DOHH2 (cell line): Measurements from ENCODE around the gene ABLIM2.

Experiments
- H3F3A ChIP-seq: fragments of 200-600 bp; sonication (generic), shearing (Covaris generic); 2 replicates; pipeline ENCODE4 v1.6.0; 2016; ENCODE audit warnings: antibody characterized with exemption, mild to moderate bottlenecking; ENCODE audit not compliant: control insufficient read depth, insufficient read depth
- H3K27ac ChIP-seq: fragments of 200-600 bp; sonication (generic); 2 replicates; pipeline ENCODE4 v1.5.1; 2014; ENCODE audit warnings: low read depth, mild to moderate bottlenecking, low read length, moderate library complexity
- H3K27me3 ChIP-seq: fragments of 200-600 bp; sonication (generic); 2 replicates; pipeline ENCODE4 v1.6.1; 2014; ENCODE audit warnings: mild to moderate bottlenecking, low read length, mixed read lengths; ENCODE audit not compliant: control insufficient read depth
- H3K36me3 ChIP-seq: fragments of 200-600 bp; sonication (generic); 2 replicates; pipeline ENCODE4 v1.6.1; 2014; ENCODE audit warnings: mild to moderate bottlenecking, low read length, moderate library complexity, mixed read lengths; ENCODE audit not compliant: control insufficient read depth
- H3K4me1 ChIP-seq: fragments of 200-600 bp; sonication (generic); 2 replicates; pipeline ENCODE4 v1.6.1; 2014; ENCODE audit warnings: mild to moderate bottlenecking, low read length, mixed read lengths; ENCODE audit not compliant: control insufficient read depth
- H3K4me2 ChIP-seq: fragments of 200-600 bp; sonication (generic); 2 replicates; pipeline ENCODE4 v1.6.0; 2014; ENCODE audit warnings: mild to moderate bottlenecking, low read length, moderate library complexity
- H3K4me3 ChIP-seq: fragments of 200-600 bp; sonication (generic); 2 replicates; pipeline ENCODE4 v1.5.1; 2014; ENCODE audit warnings: mild to moderate bottlenecking, low read length, mixed read lengths
- H3K79me2 ChIP-seq: fragments of 200-600 bp; sonication (generic); 2 replicates; pipeline ENCODE4 v1.6.1; 2014; ENCODE audit warnings: mild to moderate bottlenecking, low read length, mixed read lengths; ENCODE audit not compliant: control insufficient read depth
- H3K9me2 ChIP-seq: fragments of 200-600 bp; sonication (generic); replicated peaks from 2 replicates; pipeline ENCODE4 v1.6.1; 2014; ENCODE audit warnings: mild to moderate bottlenecking, low read length, mixed read lengths; ENCODE audit not compliant: control insufficient read depth
- H3K9me3 ChIP-seq: fragments of 200-600 bp; sonication (generic); 2 replicates; pipeline ENCODE4 v1.6.1; 2014; ENCODE audit warnings: antibody characterized with exemption, low read length, mixed read lengths; ENCODE audit not compliant: control insufficient read depth, insufficient read depth
- H4K20me1 ChIP-seq: fragments of 200-600 bp; sonication (generic); 2 replicates; pipeline ENCODE4 v1.6.0; 2014; ENCODE audit warnings: low read depth, mild to moderate bottlenecking, antibody characterized with exemption, low read length, moderate library complexity; ENCODE audit not compliant: control insufficient read depth, insufficient read depth
- EZH2phosphoT487 ChIP-seq: fragments of 200-600 bp; sonication (generic); IDR thresholded peaks from 2 replicates; pipeline ENCODE4 v1.6.1; 2017; ENCODE audit warnings: borderline replicate concordance, mild to moderate bottlenecking, antibody characterized with exemption, low read length, moderate library complexity, mixed read lengths
- TF ChIP-seq, protein P1 (sequence below): fragments of 200-600 bp; sonication (generic); IDR thresholded peaks from one replicate; pipeline ENCODE4 v1.5.1; 2014; ENCODE audit warnings: antibody characterized with exemption, mild to moderate bottlenecking, low read depth, low read length; ENCODE audit not compliant: poor library complexity, severe bottlenecking

Gene ABLIM2

DNA sequence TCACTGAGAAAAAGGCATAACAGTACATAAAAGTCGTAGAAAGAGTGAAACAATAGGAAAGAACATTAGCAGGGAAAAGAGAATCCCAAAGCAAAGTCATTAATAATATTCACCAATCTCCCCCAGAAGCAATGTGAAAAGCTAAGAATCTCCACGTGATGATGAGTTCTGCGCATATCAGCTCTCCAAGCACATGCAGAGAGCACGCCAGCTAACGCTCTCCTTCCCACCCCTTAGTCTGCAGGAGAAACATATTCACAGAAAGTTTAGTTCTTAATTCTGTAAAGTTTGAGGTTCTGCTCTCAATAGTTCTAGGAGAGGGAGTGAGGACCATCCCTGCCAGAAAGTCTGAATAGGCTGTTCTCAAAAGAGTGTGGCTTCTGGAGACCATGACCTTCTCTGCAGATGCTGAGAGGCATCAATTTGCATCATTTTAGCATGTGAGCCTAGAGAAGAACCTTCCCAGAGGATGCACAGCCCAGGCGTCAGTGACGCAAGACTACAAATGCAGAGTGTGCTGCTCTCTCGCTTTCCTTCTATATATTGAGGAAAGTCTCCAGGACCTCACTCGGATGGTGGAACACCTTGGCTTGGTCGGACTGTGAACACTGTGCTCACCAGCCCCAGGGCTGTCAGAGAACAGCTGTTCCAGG, 167.7 kb downstream of the ABLIM2 start:
- Histone ChIP-seq H3K27ac (no peak overlapping the region), H3K79me2 (no peaks in the 10 kb centered on the region), H3K9me2 (no peaks in the 10 kb centered on the region), H3K4me3 (no peak overlapping the region), H3K27me3 (no peaks in the 10 kb centered on the region), H3K9me3 (no peaks in the 10 kb centered on the region), H4K20me1 (no peaks in the 10 kb centered on the region), H3K4me1 (no peaks in the 10 kb centered on the region), H3F3A (no peaks in the 10 kb centered on the region), H3K36me3 (no peaks in the 10 kb centered on the region), H3K4me2 (no peak overlapping the region)
- TF ChIP-seq EZH2phosphoT487, result no peak
- TF ChIP-seq, protein P1, sequence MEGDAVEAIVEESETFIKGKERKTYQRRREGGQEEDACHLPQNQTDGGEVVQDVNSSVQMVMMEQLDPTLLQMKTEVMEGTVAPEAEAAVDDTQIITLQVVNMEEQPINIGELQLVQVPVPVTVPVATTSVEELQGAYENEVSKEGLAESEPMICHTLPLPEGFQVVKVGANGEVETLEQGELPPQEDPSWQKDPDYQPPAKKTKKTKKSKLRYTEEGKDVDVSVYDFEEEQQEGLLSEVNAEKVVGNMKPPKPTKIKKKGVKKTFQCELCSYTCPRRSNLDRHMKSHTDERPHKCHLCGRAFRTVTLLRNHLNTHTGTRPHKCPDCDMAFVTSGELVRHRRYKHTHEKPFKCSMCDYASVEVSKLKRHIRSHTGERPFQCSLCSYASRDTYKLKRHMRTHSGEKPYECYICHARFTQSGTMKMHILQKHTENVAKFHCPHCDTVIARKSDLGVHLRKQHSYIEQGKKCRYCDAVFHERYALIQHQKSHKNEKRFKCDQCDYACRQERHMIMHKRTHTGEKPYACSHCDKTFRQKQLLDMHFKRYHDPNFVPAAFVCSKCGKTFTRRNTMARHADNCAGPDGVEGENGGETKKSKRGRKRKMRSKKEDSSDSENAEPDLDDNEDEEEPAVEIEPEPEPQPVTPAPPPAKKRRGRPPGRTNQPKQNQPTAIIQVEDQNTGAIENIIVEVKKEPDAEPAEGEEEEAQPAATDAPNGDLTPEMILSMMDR, result no peak

DNA sequence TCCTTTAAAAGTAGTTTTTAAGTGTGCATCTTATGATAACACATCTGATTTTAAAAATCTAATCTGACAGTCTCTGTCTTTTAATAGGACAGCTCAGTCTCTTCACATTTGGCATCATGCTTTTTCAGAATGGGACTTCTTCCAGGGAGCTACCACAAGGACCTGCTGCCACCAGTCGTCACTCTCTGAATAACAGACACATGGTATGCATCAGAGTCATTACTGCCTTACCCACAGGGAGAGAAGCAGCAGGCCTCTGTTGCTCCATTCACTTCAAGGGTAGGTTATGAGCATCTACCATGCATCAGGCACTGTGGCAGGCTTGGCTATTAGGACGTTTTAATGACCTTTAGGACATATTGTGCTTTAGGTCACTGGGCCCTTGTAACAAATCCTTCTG, 169.0 kb downstream of the ABLIM2 start:
- no peak overlapping the region for H3K27ac ChIP-seq
- no peaks in the 10 kb centered on the region for H3K4me1 ChIP-seq
- H3K9me3 ChIP-seq, result no peaks in the 10 kb centered on the region
- H3K4me2 ChIP-seq, result no peak overlapping the region
- H3K79me2 ChIP-seq, result no peaks in the 10 kb centered on the region
- H3K36me3 ChIP-seq, result no peaks in the 10 kb centered on the region
- no peaks in the 10 kb centered on the region for H3K27me3 ChIP-seq
- no peak for TF ChIP-seq EZH2phosphoT487
- TF ChIP-seq, protein P1, result no peak
- no peak overlapping the region for H3K4me3 ChIP-seq
- no peaks in the 10 kb centered on the region for H3F3A ChIP-seq
- no peaks in the 10 kb centered on the region for H3K9me2 ChIP-seq
- no peaks in the 10 kb centered on the region for H4K20me1 ChIP-seq

DNA sequence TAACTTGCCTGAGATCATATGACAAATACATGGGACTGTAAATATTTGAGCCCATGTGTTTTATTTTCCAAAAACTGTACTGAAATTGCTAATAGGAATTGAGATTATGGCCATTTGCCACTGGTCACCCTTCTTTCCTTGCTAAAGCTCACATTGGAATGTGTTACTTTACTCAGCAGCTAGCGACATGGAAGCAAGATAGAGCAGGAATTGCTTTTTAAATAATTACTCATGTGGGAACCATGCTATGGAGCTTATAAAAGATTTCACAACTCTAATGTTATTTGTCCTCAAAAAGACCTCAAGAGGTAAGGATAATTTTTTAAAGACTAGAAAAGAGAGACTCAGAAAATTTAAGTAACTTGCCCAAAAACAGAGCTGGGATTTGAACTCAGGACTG, 170.2 kb downstream of the ABLIM2 start:
- TF ChIP-seq EZH2phosphoT487, result no peak
- TF ChIP-seq, protein P1, result no peak
- Histone ChIP-seq H3K4me3 (no peak overlapping the region), H3K4me1 (no peaks in the 10 kb centered on the region), H3K4me2 (no peak overlapping the region), H3F3A (no peaks in the 10 kb centered on the region), H3K27me3 (no peaks in the 10 kb centered on the region), H3K79me2 (no peaks in the 10 kb centered on the region), H3K9me2 (no peaks in the 10 kb centered on the region), H3K36me3 (no peaks in the 10 kb centered on the region), H3K9me3 (no peaks in the 10 kb centered on the region), H3K27ac (no peak overlapping the region), H4K20me1 (no peaks in the 10 kb centered on the region)
